Ectodermal cell (in vitro differentiated cells): Measurements from ENCODE around the gene RNU7-1.
A peak's percentile ranks its signal among the peaks of the same experiment; 100 is the strongest.

ENCODE experiments used
- H3K27ac ChIP-seq: 2 replicates; pipeline ENCODE4 v1.7.0; 2013; ENCODE audit warnings: mild to moderate bottlenecking, low read depth, low read length; ENCODE audit not compliant: insufficient read depth, poor library complexity, severe bottlenecking
- H3K27me3 ChIP-seq: 2 replicates; pipeline ENCODE4 v1.7.0; 2013; ENCODE audit warnings: mild to moderate bottlenecking, low read length; ENCODE audit not compliant: insufficient read depth, control insufficient read depth, poor library complexity, severe bottlenecking
- H3K36me3 ChIP-seq: one replicate; pipeline ENCODE4 v1.7.0; 2013; ENCODE audit warnings: low read length; ENCODE audit not compliant: control insufficient read depth, insufficient read depth
- H3K4me1 ChIP-seq: one replicate; pipeline ENCODE4 v1.7.0; 2013; ENCODE audit warnings: low read length; ENCODE audit not compliant: control insufficient read depth, insufficient read depth
- H3K4me3 ChIP-seq: 2 replicates; pipeline ENCODE4 v1.7.0; 2013; ENCODE audit warnings: low read depth, low read length, control low read depth; ENCODE audit not compliant: insufficient read depth
- H3K9me3 ChIP-seq: 2 replicates; pipeline ENCODE4 v1.7.0; 2013; ENCODE audit warnings: mild to moderate bottlenecking, low read length, moderate library complexity; ENCODE audit not compliant: control insufficient read depth
- WGBS, 2 experiments: methylation state at CpG; one replicate each; pipeline ENCODE4 v1.1.7; 2013; ENCODE audit warnings: missing lambda C conversion rate in 2 of 2; 5-methylcytosine and 5-hydroxymethylcytosine counted together

Gene RNU7-1

GRCh38 chr12:6928703-6929407 is 14.8 kb upstream of the RNU7-1 start:
- WGBS, 2 experiments: 3 to 4% methylated on average over 19 of the region's 19 CpGs
- Histone ChIP-seq H3K9me3 (no peaks in the 10 kb centered on the region), H3K27me3 (no peaks in the 10 kb centered on the region), H3K36me3 (peaks cover 7% of the 10 kb centered on the region), H3K27ac (peak overlapping the region; percentile 12), H3K4me3 (peak overlapping the region; percentile 84), H3K4me1 (peaks cover 36% of the 10 kb centered on the region)

GRCh38 chr12:6929466-6930452 is 13.9 kb upstream of the RNU7-1 start:
- Histone ChIP-seq H3K27me3 (no peaks in the 10 kb centered on the region), H3K27ac (no peak overlapping the region), H3K36me3 (peaks cover 15% of the 10 kb centered on the region), H3K9me3 (no peaks in the 10 kb centered on the region), H3K4me3 (peak overlapping the region; percentile 84), H3K4me1 (peaks cover 28% of the 10 kb centered on the region)
- whole genome bisulfite sequencing, 2 experiments: 80 to 84% methylated on average over 7 of the region's 7 CpGs

GRCh38 chr12:6932766-6933165 is 10.8 kb upstream of the RNU7-1 start:
- no peak overlapping the region for H3K27ac ChIP-seq
- 91 to 100% methylated on average over 1 of the region's 1 CpG for WGBS, 2 experiments
- no peaks in the 10 kb centered on the region for H3K27me3 ChIP-seq
- peaks cover 7% of the 10 kb centered on the region for H3K4me1 ChIP-seq
- no peaks in the 10 kb centered on the region for H3K9me3 ChIP-seq
- peaks cover 25% of the 10 kb centered on the region for H3K36me3 ChIP-seq
- H3K4me3 ChIP-seq: no peak overlapping the region

- 92 to 96% methylated on average over 8 of the region's 8 CpGs for WGBS, 2 experiments
- Histone ChIP-seq H3K9me3 (no peaks in the 10 kb centered on the region), H3K4me1 (peaks cover 7% of the 10 kb centered on the region), H3K27ac (no peak overlapping the region), H3K36me3 (peaks cover 28% of the 10 kb centered on the region), H3K27me3 (no peaks in the 10 kb centered on the region), H3K4me3 (no peak overlapping the region)
These were observed 9.5 kb upstream of the RNU7-1 start for GRCh38 chr12:6934110-6934509.

GRCh38 chr12:6935371-6936193 is 8.0 kb upstream of the RNU7-1 start:
- Histone ChIP-seq H3K27ac (peak overlapping the region; percentile 2), H3K9me3 (no peaks in the 10 kb centered on the region), H3K4me1 (no peaks in the 10 kb centered on the region), H3K27me3 (no peaks in the 10 kb centered on the region), H3K4me3 (no peak overlapping the region), H3K36me3 (peaks cover 28% of the 10 kb centered on the region)
- WGBS, 2 experiments: 94% methylated on average over 14 of the region's 14 CpGs

GRCh38 chr12:6936194-6936635 is 7.4 kb upstream of the RNU7-1 start:
- Histone ChIP-seq H3K27me3 (no peaks in the 10 kb centered on the region), H3K27ac (peak overlapping the region; percentile 2), H3K4me1 (no peaks in the 10 kb centered on the region), H3K4me3 (no peak overlapping the region), H3K9me3 (no peaks in the 10 kb centered on the region), H3K36me3 (peaks cover 33% of the 10 kb centered on the region)
- 92 to 93% methylated on average over 3 of the region's 3 CpGs for WGBS, 2 experiments

GRCh38 chr12:6936636-6937480 is 6.8 kb upstream of the RNU7-1 start:
- peak overlapping the region; percentile 97 for H3K27ac ChIP-seq
- H3K27me3 ChIP-seq: no peaks in the 10 kb centered on the region
- peaks cover 39% of the 10 kb centered on the region for H3K36me3 ChIP-seq
- peak overlapping the region; percentile 76 for H3K4me3 ChIP-seq
- H3K9me3 ChIP-seq: no peaks in the 10 kb centered on the region
- 79 to 85% methylated on average over 36 of the region's 36 CpGs for WGBS, 2 experiments
- no peaks in the 10 kb centered on the region for H3K4me1 ChIP-seq

- Histone ChIP-seq H3K36me3 (peaks cover 40% of the 10 kb centered on the region), H3K9me3 (no peaks in the 10 kb centered on the region), H3K27ac (peak overlapping the region; percentile 97), H3K4me3 (peak overlapping the region; percentile 76), H3K27me3 (no peaks in the 10 kb centered on the region), H3K4me1 (no peaks in the 10 kb centered on the region)
- WGBS, 2 experiments: 5% methylated on average over 80 of the region's 80 CpGs
These were observed 5.9 kb upstream of the RNU7-1 start for GRCh38 chr12:6937481-6938352.
